SK-N-SH treated with all-trans-retinoic acid at 6 μM for 48 hours (cell line): ENCODE data around the gene RAPH1.
A peak's percentile ranks its signal among the peaks of the same experiment; 100 is the strongest.

Experiments used
- ATAC-seq: fragments of 200-7000 bp; cut with Tn5 transposase; 3 replicates; pipeline ENCODE4 v1.9.1; 2020; ENCODE audit warnings: mild to moderate bottlenecking, moderate library complexity
- ARNTL ChIP-seq: fragments of 450-650 bp; formaldehyde crosslinking; IDR thresholded peaks from 2 replicates; pipeline ENCODE4 v1.5.0; 2020; ENCODE audit warnings: low read depth, mild to moderate bottlenecking, moderate library complexity, borderline replicate concordance
- BACH2 ChIP-seq: fragments of 250-450 bp; sonication (Bioruptor Pico); IDR thresholded peaks from 2 replicates; pipeline ENCODE4 v1.9.0; 2021; ENCODE audit warnings: mild to moderate bottlenecking, borderline replicate concordance
- CREB5 ChIP-seq: fragments of 250-450 bp; sonication (Bioruptor Pico); IDR thresholded peaks from 2 replicates; pipeline ENCODE4 v1.5.1; 2020; ENCODE audit warnings: low read depth, mild to moderate bottlenecking, moderate library complexity
- CSDC2 ChIP-seq: fragments of 250-450 bp; sonication (Bioruptor Pico); IDR thresholded peaks from 2 replicates; pipeline ENCODE4 v1.5.0; 2020; ENCODE audit warnings: mild to moderate bottlenecking, moderate library complexity
- ESRRG ChIP-seq: fragments of 250-450 bp; sonication (Bioruptor Pico); IDR thresholded peaks from 2 replicates; pipeline ENCODE4 v1.6.1; 2021; ENCODE audit warnings: mild to moderate bottlenecking
- GLIS3 ChIP-seq: fragments of 250-450 bp; sonication (Bioruptor Pico); IDR thresholded peaks from 2 replicates; pipeline ENCODE4 v1.5.0; 2020; ENCODE audit warnings: mild to moderate bottlenecking, moderate library complexity
- ISL1 ChIP-seq: fragments of 250-450 bp; sonication (Bioruptor Pico); IDR thresholded peaks from 2 replicates; pipeline ENCODE4 v2.1.2; 2022; ENCODE audit warnings: mild to moderate bottlenecking, moderate library complexity
- OSR1 ChIP-seq: fragments of 250-450 bp; sonication (Bioruptor Pico); IDR thresholded peaks from 2 replicates; pipeline ENCODE4 v1.8.0; 2022; ENCODE audit warnings: moderate library complexity, mild to moderate bottlenecking, inconsistent platforms
- PATZ1 ChIP-seq: fragments of 250-450 bp; sonication (Bioruptor Pico); IDR thresholded peaks from 2 replicates; pipeline ENCODE4 v1.8.0; 2020; ENCODE audit warnings: mild to moderate bottlenecking, moderate library complexity, borderline replicate concordance
- PPARA ChIP-seq: fragments of 250-450 bp; sonication (Bioruptor Pico); IDR thresholded peaks from 2 replicates; pipeline ENCODE4 v1.5.0; 2020; ENCODE audit warnings: mild to moderate bottlenecking, borderline replicate concordance
- RARB ChIP-seq: fragments of 250-450 bp; sonication (Bioruptor Pico); IDR thresholded peaks from 2 replicates; pipeline ENCODE4 v1.8.0; 2021; ENCODE audit warnings: mild to moderate bottlenecking, moderate library complexity
- SNAI2 ChIP-seq: fragments of 250-450 bp; sonication (Bioruptor Pico); IDR thresholded peaks from 2 replicates; pipeline ENCODE4 v1.5.0; 2020; ENCODE audit warnings: mild to moderate bottlenecking, moderate library complexity
- TCF4 ChIP-seq: fragments of 250-450 bp; sonication (Bioruptor Pico); IDR thresholded peaks from 2 replicates; pipeline ENCODE4 v1.8.0; 2021; ENCODE audit warnings: mild to moderate bottlenecking, moderate library complexity, borderline replicate concordance
- TOX ChIP-seq: fragments of 250-450 bp; sonication (Bioruptor Pico); IDR thresholded peaks from 2 replicates; pipeline ENCODE4 v1.8.0; 2021; ENCODE audit warnings: mild to moderate bottlenecking, moderate library complexity, borderline replicate concordance
- TSHZ2 ChIP-seq: fragments of 250-450 bp; sonication (Bioruptor Pico); IDR thresholded peaks from 2 replicates; pipeline ENCODE4 v1.5.0; 2020; ENCODE audit warnings: mild to moderate bottlenecking, moderate library complexity
- ZC3H10 ChIP-seq: fragments of 250-450 bp; sonication (Bioruptor Pico); IDR thresholded peaks from 2 replicates; pipeline ENCODE4 v1.5.1; 2021; ENCODE audit warnings: mild to moderate bottlenecking, moderate library complexity
- ZFP3 ChIP-seq: fragments of 250-450 bp; sonication (Bioruptor Pico); IDR thresholded peaks from 2 replicates; pipeline ENCODE4 v1.5.0; 2020; ENCODE audit warnings: mild to moderate bottlenecking, moderate library complexity
- ZFP30 ChIP-seq: fragments of 450-650 bp; formaldehyde crosslinking; IDR thresholded peaks from 2 replicates; pipeline ENCODE4 v1.5.0; 2022; ENCODE audit warnings: mild to moderate bottlenecking, moderate library complexity
- ZNF565 ChIP-seq: fragments of 450-650 bp; formaldehyde crosslinking; conservative IDR thresholded peaks from 2 replicates; pipeline ENCODE4 v1.5.0; 2020; ENCODE audit warnings: low read depth, mild to moderate bottlenecking, moderate library complexity
- ZNF70 ChIP-seq: fragments of 450-650 bp; formaldehyde crosslinking; IDR thresholded peaks from 2 replicates; pipeline ENCODE4 v1.5.0; 2020; ENCODE audit warnings: mild to moderate bottlenecking, moderate library complexity
- ZNF8 ChIP-seq: fragments of 450-650 bp; formaldehyde crosslinking; IDR thresholded peaks from 2 replicates; pipeline ENCODE4 v1.5.0; 2020; ENCODE audit warnings: mild to moderate bottlenecking, moderate library complexity
- TF ChIP-seq, protein P1 (sequence below): fragments of 250-450 bp; sonication (Bioruptor Pico); IDR thresholded peaks from 2 replicates; pipeline ENCODE4 v1.8.0; 2021; ENCODE audit warnings: low read depth, mild to moderate bottlenecking, moderate library complexity, borderline replicate concordance
- TF ChIP-seq, protein P2 (sequence below): fragments of 250-450 bp; sonication (Bioruptor Pico); IDR thresholded peaks from 2 replicates; pipeline ENCODE4 v1.5.1; 2021; ENCODE audit warnings: mild to moderate bottlenecking, moderate library complexity

The RAPH1 gene

GRCh38 chr2:203361922-203362321 is 173.2 kb downstream of the RAPH1 start:
- no peak for TF ChIP-seq OSR1 (CRISPR knock-in tag)
- TF ChIP-seq PATZ1: no peak
- TF ChIP-seq PPARA: no peak
- TF ChIP-seq GLIS3: no peak
- TF ChIP-seq RARB (CRISPR knock-in tag): no peak
- TF ChIP-seq BACH2 (CRISPR knock-in tag): no peak
- TF ChIP-seq ZNF70: no peak
- no peak for TF ChIP-seq CSDC2 (CRISPR knock-in tag)
- TF ChIP-seq TSHZ2 (CRISPR knock-in tag): no peak
- TF ChIP-seq ESRRG (CRISPR knock-in tag): no peak
- TF ChIP-seq CREB5 (CRISPR knock-in tag): no peak
- no peak for TF ChIP-seq ZNF8 (CRISPR knock-in tag)
- TF ChIP-seq ZC3H10: no peak
- no peak for TF ChIP-seq ZFP30 (CRISPR knock-in tag)
- ATAC-seq: peak; percentile 69

- ATAC-seq: peak; percentile 32
- TF ChIP-seq ZNF8 (CRISPR knock-in tag) (no peak), CSDC2 (CRISPR knock-in tag) (no peak)
These were observed 173.6 kb downstream of the RAPH1 start for GRCh38 chr2:203361495-203361894.

DNA sequence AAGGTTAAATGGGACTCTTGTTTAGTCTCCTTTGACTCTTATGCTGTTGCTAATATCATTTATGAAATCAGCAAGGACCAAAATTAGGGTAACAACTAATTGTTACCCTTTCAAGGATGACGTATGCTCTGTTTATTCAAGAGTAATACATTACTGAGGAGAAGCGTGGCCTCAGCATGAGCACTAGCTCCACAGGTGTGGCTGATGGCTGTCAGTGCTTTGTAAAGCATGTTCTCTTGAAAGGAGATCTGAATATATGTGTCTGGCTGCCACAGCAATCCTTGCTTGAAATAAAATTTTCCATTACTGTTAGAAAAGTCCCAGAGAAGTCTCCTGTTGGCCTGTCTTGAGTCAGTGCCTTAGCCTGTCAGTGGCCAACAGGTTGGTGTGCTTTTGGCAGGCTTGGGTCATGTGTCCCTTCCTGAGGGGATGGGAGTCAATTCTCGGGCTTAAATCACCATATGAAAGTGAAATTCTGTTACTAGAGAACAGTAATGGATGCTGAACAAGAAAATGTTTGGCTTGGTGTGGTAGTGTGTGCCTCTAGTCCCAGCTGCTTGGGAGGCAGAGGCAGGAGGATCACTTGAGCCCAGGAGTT is 174.2 kb downstream of the RAPH1 start:
- TF ChIP-seq CSDC2 (CRISPR knock-in tag) (no peak), GLIS3 (no peak), ZNF70 (no peak), SNAI2 (CRISPR knock-in tag) (no peak), RARB (CRISPR knock-in tag) (no peak), CREB5 (CRISPR knock-in tag) (no peak), ZNF565 (CRISPR knock-in tag) (no peak), ISL1 (CRISPR knock-in tag) (no peak), TOX (CRISPR knock-in tag) (no peak), TCF4 (CRISPR knock-in tag) (no peak), ZFP3 (CRISPR knock-in tag) (no peak), BACH2 (CRISPR knock-in tag) (no peak), OSR1 (CRISPR knock-in tag) (no peak), TSHZ2 (CRISPR knock-in tag) (no peak), ARNTL (CRISPR knock-in tag) (no peak), ZFP30 (CRISPR knock-in tag) (no peak), PPARA (no peak), ESRRG (CRISPR knock-in tag) (no peak)
- TF ChIP-seq, protein P1, sequence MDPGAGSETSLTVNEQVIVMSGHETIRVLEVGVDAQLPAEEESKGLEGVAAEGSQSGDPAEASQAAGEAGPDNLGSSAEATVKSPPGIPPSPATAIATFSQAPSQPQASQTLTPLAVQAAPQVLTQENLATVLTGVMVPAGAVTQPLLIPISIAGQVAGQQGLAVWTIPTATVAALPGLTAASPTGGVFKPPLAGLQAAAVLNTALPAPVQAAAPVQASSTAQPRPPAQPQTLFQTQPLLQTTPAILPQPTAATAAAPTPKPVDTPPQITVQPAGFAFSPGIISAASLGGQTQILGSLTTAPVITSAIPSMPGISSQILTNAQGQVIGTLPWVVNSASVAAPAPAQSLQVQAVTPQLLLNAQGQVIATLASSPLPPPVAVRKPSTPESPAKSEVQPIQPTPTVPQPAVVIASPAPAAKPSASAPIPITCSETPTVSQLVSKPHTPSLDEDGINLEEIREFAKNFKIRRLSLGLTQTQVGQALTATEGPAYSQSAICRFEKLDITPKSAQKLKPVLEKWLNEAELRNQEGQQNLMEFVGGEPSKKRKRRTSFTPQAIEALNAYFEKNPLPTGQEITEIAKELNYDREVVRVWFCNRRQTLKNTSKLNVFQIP (CRISPR knock-in tag): no peak
- TF ChIP-seq, protein P2, sequence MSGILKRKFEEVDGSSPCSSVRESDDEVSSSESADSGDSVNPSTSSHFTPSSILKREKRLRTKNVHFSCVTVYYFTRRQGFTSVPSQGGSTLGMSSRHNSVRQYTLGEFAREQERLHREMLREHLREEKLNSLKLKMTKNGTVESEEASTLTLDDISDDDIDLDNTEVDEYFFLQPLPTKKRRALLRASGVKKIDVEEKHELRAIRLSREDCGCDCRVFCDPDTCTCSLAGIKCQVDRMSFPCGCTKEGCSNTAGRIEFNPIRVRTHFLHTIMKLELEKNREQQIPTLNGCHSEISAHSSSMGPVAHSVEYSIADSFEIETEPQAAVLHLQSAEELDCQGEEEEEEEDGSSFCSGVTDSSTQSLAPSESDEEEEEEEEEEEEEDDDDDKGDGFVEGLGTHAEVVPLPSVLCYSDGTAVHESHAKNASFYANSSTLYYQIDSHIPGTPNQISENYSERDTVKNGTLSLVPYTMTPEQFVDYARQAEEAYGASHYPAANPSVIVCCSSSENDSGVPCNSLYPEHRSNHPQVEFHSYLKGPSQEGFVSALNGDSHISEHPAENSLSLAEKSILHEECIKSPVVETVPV (CRISPR knock-in tag): no peak
- ATAC-seq: peak; percentile 37
